Fibroblast of gingiva (primary cell): ENCODE measurements around the gene GP1BB.

Experiments used
- DNase-seq: peaks from one replicate; pipeline ENCODE4 v3.0.0-alpha.2; 2011; ENCODE audit warnings: low read depth

The GP1BB gene

GRCh38 chr22:19756288-19757128, 33.2 kb downstream of the GP1BB start:
- DNase-seq, result no peak

GRCh38 chr22:19757140-19757984, 34.0 kb downstream of the GP1BB start:
- no peak for DNase-seq

GRCh38 chr22:19757985-19758895, 34.9 kb downstream of the GP1BB start:
- no peak for DNase-seq

- no peak for DNase-seq
Observed at GRCh38 chr22:19758896-19759426, 35.6 kb downstream of the GP1BB start.

GRCh38 chr22:19759427-19760057, 36.2 kb downstream of the GP1BB start:
- no peak for DNase-seq

- no peak for DNase-seq
Observed at GRCh38 chr22:19760058-19760950, 37.0 kb downstream of the GP1BB start, which contains the start of gene TBX1. Gene TBX1 (plus strand): TSS chr22:19760778. CDS start chr22:19760844, 66 bp downstream.

GRCh38 chr22:19760951-19761724, 37.8 kb downstream of the GP1BB start:
- DNase-seq, result no peak

GRCh38 chr22:19761725-19762567, 38.6 kb downstream of the GP1BB start:
- no peak for DNase-seq

GRCh38 chr22:19762568-19763457, 39.5 kb downstream of the GP1BB start:
- no peak for DNase-seq

GRCh38 chr22:19763458-19764298, 40.3 kb downstream of the GP1BB start:
- DNase-seq, result no peak

- no peak for DNase-seq
Observed at GRCh38 chr22:19764299-19764593, 40.9 kb downstream of the GP1BB start.

GRCh38 chr22:19764636-19765476, 41.5 kb downstream of the GP1BB start:
- DNase-seq, result no peak

- no peak for DNase-seq
Observed at GRCh38 chr22:19765477-19766239, 42.3 kb downstream of the GP1BB start.

- DNase-seq, result no peak
Observed at GRCh38 chr22:19766240-19766510, 42.8 kb downstream of the GP1BB start.
